HG03196 (cell line): Measurements from ENCODE around the gene STK10.

ENCODE experiments used
- ATAC-seq: cut with Tn5 transposase; IDR thresholded peaks from one replicate; pipeline ENCODE4 v1.9.1; 2021; ENCODE audit not compliant: unreplicated experiment

STK10 gene

DNA sequence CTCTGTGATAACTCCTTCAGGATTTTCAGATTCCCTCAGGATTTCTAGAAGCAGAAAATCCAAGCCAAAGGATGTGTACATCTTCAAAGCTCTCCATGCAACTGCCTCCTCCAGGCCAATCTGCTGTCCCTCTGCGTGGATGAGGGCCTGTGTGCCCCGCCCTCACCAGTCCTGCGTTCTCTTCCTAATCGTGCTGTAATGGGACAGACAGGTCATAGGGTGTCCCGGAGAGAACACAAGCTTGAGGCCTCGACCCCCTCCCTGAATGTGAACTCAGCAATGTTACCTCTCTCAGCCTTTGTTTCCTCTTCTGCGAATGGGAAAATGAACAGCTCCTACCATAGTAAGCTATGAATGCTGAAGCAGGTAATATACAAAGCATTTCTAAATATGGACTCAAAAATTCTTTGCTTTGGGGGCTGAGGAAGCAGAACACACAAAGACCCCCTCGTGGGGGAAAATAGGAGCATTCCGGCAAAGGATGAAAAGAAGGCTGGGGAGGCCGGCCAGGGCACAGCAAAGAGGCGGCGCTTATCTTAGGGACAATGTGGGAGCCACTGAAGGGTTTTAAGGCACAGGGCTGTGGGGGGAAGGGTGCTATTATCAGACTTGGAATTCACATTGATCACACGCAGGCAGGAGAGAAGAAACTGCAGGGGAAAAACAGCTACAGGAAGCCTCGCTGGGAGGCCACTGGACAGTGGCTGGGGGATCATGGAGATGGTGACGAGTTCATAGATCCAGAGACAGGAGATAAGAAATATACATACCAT, 124.4 kb downstream of the STK10 start:
- no peak for ATAC-seq

DNA sequence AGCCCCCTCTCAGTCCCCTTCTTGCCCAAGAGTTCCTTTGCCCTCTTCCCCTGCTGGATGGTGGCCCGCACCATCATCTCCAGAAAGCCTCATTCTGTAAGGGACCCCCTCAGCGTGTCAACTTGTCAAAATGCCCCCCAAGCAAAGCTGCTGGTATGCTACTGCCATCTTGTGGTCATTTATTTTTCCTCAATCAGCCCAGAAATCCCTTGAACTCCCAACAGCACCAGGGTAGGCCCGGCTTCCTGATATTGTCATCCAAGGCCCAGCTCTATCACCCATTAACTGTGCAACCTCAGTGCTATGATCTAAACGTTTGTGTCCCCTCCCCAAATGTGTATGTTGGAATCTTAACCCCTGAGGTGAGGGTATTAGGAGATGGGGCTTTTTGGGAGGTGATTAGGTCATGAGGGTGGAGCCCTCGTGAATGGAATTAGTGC, 128.3 kb downstream of the STK10 start:
- ATAC-seq: no peak

DNA sequence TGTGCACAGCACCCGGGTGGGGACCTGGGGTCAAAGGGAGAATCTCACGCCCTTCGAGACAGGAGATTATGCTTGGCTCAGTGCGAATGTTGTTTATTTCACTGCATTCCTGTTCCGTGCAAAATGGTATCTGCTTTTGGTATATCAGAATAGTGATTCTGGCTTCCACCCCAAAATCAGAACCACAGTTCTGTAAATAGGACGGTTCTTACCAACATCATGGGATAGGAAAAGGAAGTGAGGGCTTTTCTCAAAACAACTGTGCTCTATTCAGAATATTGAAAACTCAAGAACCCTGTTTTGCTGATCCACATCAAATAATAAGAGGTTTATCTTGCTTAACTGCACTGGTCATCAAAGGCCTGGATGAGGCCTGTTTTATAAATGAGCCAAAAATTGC, 129.9 kb downstream of the STK10 start:
- ATAC-seq: no peak

DNA sequence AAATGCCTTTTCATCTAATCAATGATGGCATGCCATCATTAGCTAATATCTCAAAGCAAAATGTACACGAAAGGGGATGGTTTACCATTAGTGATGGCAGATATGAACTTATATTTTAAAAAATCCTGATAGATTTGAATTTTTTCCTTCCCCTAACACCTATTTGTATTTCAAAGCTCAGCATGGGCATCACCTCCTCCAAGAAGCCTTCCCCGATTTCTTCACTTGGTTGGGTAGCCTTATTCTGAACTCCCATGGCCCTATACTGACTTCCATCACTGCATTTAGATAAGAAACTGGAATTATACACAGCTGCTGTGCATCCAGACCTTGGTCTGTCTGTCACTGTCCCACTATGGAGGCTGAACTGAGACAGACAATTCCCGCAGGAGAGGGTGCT, 132.0 kb downstream of the STK10 start:
- no peak for ATAC-seq

DNA sequence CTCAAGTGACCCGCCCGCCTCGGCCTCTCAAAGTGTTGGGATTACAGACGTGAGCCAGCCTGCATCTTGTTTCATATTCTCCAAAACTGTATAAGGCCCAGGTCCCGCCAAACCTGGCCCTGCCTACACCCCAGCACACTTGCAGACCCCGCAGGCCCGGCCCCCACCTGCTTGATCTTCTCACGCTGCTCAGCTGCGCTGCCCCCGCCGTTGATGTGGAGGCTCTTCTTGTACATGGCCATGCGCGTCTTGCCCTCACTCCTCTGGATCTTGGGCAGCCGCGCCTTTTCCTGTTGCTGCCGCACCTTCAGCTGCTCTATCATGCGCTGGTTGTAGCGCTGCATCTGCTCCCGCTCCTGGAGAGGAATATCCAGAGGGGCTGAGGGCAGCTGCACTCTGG, 132.6 kb downstream of the STK10 start:
- ATAC-seq: no peak

DNA sequence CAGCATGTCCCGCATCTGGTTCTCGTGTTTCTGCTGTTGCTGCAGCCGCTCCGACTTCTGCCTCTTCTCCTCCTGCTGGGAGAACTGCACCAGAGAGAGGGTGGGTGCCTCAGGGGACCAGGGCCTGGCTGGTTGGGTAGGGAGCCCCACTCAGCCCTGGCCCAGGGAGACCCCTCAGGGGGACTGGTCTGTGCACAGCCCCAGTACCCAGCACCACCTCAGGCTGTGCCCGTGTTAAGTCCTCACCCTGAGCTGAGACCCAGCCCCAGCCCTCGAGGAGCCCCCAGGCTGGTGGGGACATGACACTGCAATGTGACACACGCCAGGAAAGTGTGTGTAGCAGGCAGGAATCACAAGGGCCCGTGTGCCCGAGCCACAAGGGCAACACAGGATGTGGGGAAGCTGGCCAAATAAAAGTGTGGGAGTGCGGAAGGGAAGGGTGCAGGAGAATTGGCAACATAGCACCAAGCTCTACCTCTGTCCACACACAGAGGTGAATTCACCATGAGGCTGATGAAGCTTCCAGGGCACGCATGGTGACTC, 133.3 kb downstream of the STK10 start:
- ATAC-seq: no peak

DNA sequence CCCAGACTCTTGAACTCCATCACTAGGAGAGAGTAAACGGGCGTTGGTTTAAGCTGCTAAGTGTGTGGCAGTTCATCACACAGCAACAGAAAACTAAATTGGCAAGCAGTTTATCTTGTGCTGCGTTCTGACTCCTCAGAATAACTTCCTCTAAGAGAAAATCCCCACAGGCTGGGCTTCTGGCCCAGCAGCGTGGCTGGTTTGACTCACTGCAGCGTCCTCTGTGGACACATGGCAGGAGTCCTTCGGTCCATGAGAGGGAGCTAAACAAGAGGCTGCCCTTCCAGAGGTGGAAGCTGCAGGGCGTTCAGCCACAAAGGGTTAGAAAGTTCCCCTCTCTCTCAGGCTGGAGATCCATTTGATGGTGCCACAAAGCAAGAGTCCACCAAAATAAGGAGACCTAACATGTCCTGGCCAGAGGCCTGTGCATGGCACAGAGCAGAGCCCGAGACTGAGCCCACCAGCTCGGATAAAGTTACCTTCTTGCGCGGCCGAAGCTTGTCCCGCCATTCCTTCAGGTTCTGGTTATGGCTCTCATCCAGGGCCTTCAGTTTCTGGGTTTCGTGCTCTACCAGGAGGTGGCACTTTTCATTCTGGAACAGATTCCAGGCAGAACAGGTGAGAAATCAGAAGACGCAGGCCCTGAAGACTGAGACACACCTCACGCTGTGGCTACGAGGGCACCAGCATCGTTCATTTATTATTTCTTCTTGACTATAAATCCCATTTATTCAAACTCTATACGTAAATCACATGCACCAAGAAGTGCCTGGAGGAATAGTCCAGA, 135.4 kb downstream of the STK10 start:
- ATAC-seq: no peak

DNA sequence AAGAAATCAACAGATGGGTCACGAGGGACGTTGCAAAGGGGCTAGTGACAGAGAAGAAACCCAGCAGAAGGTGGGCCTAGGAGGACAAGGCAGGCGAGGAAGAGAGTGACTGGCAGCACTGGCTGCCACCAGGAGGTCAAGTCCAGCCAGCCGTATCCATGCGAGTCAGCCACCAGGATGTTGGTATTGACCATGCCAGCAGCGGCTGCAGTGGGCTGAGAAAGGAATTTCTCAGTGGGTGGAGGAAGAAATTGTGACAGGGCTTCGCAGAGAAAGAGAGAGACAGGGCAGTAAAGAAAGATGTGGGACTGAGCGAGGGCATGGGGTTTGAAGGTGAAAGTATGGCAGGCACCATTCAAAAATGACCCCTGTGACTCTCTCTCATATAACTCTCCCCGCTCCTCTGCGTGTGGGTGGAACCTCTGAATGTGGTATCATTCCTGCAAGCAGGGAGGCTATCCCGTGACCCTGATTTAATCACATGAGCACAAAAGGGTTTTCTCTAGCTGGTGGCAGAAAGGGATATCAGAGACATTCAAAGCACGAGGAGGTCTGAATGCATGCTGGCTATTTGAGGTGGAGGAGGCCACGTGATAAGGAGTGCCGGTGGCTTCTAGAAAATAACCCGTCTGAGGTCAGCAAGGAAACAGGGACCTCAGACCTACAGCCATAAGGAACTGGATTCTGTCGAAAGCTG, 136.2 kb downstream of the STK10 start:
- ATAC-seq: no peak

DNA sequence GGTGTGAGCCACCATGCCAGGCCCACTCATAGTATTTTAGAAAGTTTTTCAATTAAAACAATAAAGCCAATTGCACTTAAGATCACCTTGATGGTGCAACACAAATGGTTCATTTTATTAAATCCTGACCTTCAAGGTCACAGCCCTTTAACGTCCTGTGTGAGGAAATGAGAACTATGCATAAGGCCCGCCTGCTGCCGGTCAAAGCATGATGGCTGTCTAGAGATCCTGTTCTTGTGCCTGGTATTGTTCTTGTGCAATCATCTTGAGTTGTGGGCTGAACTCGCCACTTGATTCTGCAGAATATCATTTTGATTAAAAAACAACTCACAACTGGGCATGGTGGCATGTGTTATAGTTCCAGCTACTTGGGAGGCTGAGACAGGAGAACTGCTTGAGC, 137.9 kb downstream of the STK10 start:
- ATAC-seq: no peak

DNA sequence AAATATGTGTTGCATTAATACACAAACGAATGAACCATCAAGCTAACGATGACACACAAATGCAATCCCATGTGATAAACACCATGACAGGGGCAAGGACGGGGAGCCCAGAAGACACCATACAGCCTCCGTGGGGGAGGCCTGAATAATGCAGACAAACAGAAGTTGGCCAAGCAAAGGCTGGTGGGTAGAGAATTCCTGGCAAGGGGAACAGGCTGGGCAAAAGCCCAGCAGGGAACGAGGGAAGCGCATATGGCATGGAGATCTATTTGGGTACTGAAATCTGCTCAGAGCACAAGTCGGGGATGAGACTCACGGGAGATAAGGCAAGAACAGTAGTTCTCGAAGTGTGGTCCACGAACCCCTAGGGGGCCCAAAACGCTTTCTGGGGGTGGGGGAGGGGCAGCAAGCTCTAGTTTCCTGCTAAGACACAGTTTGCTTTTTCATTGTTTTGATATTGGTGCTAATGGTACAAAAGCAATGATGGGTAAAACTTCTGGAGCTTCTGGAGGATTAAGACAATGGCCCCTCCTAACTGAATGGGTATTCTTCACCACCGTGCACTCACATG, 138.7 kb downstream of the STK10 start:
- no peak for ATAC-seq

DNA sequence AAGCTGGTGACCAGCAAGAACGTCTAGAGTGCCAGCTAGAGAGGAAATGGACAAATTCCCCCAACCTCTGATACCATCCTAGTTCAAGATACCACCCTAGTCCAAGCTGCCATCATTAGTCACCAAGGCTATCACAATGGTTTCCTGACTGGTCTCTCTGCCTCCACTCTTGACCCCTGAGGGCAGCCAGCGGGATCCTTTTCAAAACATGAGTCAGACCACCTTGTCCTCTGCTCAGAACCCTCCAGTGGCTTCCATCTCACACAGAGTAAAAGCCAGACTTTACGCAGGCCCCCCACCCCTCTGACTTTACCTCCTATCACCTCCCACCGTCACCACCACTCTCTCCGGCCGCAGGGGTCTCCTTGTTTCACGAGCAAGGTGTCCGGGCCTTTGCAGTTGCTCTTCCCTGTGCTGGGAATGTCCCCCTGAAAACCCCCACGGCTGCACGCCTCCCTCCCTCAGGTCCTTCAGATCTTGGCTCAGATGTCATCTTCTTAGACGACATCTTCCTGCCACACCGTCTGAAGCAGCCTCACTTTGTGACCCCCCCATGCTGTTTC, 139.4 kb downstream of the STK10 start:
- no peak for ATAC-seq

DNA sequence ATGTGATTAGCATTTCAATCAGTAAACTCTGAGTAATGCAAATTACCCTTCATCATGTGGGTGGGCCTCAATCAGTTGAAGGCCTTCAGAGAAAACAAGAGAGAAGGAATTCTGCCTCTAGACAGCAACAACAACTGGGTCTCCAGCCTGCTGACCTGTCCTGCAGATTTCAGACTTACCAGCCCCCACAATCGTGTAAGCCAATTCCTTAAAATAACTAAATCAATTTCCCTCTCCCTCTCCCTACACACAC, 139.9 kb downstream of the STK10 start:
- ATAC-seq: no peak

DNA sequence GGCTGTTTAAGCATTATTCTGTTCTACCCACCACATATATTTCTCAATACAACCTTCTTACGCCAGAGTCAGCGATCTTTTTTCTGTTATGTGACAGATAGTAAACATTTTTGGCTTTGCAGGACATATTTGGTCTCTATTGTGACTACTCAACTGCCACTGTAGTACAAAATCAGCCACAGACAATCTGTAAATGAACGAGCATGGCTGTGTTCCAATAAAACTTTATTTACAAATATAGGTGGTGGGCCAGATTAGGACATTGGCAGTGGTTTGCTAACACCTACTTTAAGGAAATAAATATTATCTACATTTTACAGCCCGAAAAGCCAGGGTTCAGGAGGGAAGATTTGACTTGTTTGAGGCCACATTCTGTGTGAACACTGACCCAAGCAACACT, 141.4 kb downstream of the STK10 start:
- ATAC-seq: no peak

DNA sequence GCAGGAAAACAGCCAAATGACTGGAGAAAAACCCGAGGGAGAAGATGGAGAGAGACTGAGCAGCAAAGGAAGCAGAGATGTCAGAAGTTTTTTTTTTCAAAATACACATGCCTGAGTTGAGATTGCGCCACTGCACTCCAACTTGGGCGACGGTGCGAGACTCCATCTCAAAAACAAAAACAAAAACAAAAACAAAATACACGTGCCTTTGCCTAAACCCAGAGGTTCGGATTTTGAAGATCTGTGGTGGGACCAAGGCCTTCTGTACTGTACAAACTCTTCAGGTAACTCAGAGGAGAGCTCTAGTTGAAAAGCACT, 142.8 kb downstream of the STK10 start:
- ATAC-seq: no peak

DNA sequence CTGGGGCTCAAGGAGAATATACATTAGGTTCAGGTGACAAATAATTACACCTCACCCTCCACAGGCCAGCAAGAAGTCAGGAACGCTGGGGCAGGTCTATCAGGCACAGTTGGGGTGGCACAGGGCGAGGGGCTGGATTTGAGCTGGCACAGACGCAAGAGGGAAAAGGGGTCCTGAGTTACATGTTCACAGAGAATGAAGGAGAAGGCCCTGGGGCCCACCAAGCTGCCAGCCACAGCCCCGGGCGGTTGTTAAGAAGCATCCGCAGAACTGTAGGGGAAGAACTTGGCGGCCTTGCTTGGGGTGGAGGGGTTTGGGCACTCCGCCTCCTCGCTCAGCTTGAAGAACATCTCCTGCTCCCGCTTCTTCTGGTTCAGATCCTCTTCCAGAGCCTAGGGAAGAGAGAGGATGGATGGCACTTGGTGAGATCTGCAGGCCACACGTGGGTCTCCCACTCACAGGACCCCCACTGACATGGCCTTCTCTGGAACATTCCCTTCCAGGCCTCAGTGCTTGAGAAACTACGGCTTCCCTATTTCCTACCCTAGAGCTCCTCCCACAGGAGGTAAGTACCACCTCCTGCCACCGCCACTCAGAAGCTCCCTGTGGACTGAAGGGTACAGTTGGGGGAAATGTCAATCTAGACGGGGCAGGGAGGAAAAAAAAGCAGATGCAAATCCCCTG, 143.3 kb downstream of the STK10 start:
- ATAC-seq: no peak

DNA sequence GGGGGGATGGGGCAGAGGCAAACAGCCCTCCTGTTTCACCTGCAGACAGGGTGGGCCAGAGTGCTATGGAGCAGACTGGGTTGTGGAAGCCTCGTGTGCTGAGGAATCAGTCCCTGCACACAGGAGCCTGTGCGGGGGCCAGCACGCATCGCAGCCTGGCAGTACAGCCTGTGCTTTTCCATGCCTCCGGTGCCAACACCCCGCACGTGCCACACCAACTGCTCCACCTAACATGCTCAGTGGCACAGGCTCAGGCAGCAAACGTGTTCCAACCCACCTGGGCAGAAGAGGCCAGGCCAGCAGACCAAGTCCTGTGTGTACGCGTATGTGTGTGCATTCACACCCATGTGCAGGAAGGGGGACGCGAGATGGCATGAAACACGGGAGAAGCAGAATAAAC, 144.2 kb downstream of the STK10 start:
- no peak for ATAC-seq

DNA sequence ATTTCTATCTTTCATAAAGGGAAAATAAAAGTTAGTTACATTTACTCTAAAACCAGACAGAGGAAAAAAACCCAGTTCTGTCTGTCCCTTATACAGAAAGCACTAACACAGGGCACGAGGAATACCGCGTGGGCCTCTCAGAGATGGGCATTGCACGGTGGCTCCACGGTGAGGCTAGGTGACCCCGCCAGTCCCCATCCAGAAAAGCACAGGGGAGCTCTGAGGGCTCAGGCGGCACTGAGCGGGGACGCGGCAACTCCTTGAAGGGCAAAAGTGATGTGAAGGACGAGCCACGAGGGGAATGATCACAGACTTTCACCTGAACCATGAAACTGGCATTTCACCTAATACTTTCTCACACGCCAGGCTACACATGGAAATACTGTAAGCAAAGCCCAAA, 145.8 kb downstream of the STK10 start:
- no peak for ATAC-seq

DNA sequence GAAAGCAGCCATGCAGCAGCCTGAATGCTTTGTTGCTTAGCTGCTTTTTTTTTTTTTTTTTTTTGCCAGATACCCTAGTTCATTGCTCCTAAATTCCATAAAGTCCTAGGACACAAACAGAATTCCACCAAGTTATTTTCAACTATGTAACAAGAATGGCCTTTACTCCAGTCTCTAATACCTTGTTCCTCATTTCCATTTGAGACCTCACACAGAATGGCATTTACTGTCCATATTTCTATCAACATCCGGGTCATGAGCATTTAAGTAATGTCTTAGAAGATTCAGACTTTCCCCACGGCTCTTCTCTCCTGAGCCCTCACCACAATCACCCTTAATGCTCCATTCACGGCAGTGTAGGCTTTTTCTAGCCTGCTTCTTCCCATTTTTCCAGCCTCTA, 149.9 kb downstream of the STK10 start:
- ATAC-seq: no peak

DNA sequence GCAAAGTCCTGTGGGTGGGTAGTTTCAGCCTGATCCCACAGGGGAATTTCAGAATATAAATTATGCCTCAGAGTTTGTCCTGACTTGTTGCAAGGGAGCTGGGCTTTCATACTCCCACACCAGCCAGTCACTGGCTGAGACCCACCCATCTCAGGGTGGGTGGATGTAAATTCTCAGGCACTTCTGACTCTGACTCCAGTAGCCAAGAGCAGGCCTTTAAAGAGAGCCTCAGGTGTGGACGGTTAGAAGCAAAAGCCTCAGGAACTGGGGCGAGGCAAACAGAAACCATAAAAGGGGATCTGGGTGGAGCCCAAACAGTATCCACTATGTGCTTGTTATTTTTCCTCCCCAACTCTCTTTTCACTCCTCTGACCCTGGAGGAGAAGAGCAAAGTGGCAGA, 153.0 kb downstream of the STK10 start:
- peak; percentile 72 for ATAC-seq

DNA sequence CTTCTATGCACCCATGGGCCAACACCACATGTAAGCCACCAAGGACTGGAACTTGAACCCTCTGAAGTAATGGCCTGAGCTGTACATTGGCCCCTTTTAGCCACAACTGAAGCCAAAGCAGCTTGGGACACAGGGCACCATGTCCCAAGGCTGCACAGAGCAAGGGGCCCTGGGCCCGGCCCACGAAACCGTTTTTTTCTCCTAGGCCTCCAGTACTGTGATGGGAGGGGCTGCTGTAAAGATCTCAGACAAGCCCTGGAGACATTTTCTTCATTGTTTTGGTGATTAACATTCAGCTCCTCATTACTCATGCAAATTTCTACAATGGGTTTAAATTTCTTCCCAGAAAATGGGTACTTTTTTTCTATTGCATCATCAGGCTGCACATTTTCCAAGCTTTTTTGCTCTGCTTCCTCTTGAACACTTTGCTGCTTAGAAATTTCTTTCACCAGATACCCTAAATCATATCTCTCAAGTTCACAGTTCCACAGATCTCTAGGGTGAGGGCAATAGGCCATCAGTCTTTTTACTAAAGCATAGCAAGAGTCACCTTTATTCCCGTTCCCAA, 156.0 kb downstream of the STK10 start:
- no peak for ATAC-seq

DNA sequence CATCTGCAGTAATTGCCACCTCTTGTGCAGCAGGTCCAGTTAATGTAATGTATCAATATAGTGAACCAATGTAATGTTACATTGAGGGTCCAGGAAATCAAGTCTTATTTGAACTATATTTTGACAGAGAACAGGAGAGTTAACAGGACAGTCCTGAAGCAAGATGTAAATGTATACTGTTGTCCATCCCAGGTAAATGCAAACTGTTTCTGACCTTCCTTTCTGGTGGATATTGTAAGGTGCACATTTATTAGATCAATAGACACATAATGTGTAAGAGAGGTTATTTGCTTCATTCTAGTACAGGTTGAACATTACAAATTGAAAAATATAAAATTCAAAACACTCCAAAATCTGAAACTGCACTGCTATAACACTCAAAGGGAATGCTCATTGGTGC, 158.1 kb downstream of the STK10 start:
- no peak for ATAC-seq
